Liver (tissue), 3 donors: ENCODE data around the gene DNAJB6.

ENCODE experiments used
- GABPA ChIP-seq, 2 donors: IDR thresholded peaks in 1 of 2; conservative IDR thresholded peaks in 1 of 2; 2 replicates each; pipeline ENCODE4 v1.6.1; 2016; ENCODE audit warnings: antibody characterized with exemption in 2 of 2, mild to moderate bottlenecking in 1 of 2, moderate library complexity in 1 of 2
- RAD21 ChIP-seq, 2 donors: IDR thresholded peaks; 2 replicates each; pipeline ENCODE4 v1.6.1; 2016; ENCODE audit warnings: antibody characterized with exemption in 2 of 2, mild to moderate bottlenecking in 2 of 2
- SP1 ChIP-seq: IDR thresholded peaks from 2 replicates; pipeline ENCODE4 v1.6.1; 2018; ENCODE audit warnings: antibody characterized with exemption, mild to moderate bottlenecking
- TF ChIP-seq, protein P1 (sequence below): fragments of 150-350 bp; IDR thresholded peaks from 2 replicates; pipeline ENCODE4 v1.5.1; 2017; ENCODE audit warnings: improper control_type of control experiment, low read depth, low read length; ENCODE audit not compliant: missing input control
- TF ChIP-seq, protein P2 (sequence below): IDR thresholded peaks from 2 replicates; pipeline ENCODE4 v1.6.1; 2016; ENCODE audit warnings: antibody characterized with exemption
- TF ChIP-seq, protein P3 (sequence below): IDR thresholded peaks from 2 replicates; pipeline ENCODE4 v1.6.1; 2016; ENCODE audit warnings: antibody characterized with exemption
- TF ChIP-seq, protein P4 (sequence below): IDR thresholded peaks from 2 replicates; pipeline ENCODE4 v1.6.1; 2016; ENCODE audit warnings: antibody characterized with exemption
- donor health status: healthy.
- donor health status: healthy.

DNA sequence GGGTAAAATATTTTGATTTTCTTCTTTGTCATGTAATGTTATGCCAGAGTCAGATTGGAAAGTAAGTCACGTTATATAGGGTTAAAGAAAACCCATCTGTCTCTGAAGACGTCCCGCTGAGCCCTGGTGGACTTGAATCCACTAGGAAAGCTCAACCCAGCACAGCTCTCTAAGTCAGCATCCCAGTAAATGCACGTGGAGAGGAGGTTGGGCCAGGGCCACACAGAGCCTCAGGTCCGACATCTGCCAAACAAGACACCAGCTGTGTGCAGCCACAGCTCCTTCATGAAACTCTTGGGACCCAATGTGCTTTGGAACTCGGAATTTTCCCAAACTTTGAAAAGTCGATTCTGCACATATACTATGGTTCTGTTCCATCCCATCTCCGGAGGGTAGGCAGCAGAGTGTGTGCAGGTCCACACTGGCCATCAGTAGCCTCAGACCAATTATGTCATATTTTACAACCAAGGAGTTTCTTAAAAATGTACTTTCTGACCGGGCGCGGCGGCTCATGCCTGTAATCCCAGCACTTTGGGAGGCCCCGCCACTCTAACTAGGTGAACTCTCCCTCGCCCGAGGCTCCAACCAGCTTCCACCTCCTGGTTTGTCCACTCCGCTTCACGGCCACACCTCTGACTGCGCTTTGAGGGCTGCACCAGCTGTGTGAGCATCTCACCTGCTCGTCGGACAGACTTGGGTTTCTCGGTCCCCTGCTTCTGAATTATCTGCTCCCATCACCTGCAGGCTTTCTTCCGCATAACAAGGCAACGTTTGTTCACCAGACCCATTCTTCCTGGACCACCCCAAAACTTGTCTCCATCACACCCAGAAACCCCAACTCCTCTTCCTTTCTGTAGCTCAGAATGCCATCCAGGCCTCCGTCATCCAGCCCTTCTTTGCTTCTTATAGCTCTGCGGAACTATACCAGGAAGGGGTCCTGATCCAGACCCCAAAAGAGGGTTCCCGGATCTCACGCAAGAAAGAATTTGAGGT is 29.7 kb upstream of the DNAJB6 start:
- TF ChIP-seq SP1 (no peak), RAD21 (IDR thresholded peaks at IDR 0.05) (no peak), GABPA (IDR thresholded peaks at IDR 0.05 in 1 of 2, conservative IDR thresholded peaks at IDR 0.05 in 1 of 2) (no peak)
- TF ChIP-seq, protein P1, sequence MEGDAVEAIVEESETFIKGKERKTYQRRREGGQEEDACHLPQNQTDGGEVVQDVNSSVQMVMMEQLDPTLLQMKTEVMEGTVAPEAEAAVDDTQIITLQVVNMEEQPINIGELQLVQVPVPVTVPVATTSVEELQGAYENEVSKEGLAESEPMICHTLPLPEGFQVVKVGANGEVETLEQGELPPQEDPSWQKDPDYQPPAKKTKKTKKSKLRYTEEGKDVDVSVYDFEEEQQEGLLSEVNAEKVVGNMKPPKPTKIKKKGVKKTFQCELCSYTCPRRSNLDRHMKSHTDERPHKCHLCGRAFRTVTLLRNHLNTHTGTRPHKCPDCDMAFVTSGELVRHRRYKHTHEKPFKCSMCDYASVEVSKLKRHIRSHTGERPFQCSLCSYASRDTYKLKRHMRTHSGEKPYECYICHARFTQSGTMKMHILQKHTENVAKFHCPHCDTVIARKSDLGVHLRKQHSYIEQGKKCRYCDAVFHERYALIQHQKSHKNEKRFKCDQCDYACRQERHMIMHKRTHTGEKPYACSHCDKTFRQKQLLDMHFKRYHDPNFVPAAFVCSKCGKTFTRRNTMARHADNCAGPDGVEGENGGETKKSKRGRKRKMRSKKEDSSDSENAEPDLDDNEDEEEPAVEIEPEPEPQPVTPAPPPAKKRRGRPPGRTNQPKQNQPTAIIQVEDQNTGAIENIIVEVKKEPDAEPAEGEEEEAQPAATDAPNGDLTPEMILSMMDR, result no peak
- TF ChIP-seq, protein P2, sequence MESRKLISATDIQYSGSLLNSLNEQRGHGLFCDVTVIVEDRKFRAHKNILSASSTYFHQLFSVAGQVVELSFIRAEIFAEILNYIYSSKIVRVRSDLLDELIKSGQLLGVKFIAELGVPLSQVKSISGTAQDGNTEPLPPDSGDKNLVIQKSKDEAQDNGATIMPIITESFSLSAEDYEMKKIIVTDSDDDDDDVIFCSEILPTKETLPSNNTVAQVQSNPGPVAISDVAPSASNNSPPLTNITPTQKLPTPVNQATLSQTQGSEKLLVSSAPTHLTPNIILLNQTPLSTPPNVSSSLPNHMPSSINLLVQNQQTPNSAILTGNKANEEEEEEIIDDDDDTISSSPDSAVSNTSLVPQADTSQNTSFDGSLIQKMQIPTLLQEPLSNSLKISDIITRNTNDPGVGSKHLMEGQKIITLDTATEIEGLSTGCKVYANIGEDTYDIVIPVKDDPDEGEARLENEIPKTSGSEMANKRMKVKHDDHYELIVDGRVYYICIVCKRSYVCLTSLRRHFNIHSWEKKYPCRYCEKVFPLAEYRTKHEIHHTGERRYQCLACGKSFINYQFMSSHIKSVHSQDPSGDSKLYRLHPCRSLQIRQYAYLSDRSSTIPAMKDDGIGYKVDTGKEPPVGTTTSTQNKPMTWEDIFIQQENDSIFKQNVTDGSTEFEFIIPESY, result no peak
- TF ChIP-seq, protein P3, sequence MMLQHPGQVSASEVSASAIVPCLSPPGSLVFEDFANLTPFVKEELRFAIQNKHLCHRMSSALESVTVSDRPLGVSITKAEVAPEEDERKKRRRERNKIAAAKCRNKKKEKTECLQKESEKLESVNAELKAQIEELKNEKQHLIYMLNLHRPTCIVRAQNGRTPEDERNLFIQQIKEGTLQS, result no peak
- TF ChIP-seq, protein P4, sequence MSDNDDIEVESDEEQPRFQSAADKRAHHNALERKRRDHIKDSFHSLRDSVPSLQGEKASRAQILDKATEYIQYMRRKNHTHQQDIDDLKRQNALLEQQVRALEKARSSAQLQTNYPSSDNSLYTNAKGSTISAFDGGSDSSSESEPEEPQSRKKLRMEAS, result no peak
